A549 (cell line): Measurements from ENCODE around the gene LBR. TPM values are rescaled to one million over a fixed set of nuclear protein-coding genes. Genes with fewer than 3 reads are reported as not detected.

Experiments
- ATAC-seq, 2 experiments: fragments of 200-7000 bp in 1 of 2; fragments of >200 bp in 1 of 2; cut with Nextera tagmentation in 1 of 2; cut with Tn5 transposase in 1 of 2; 3 replicates each; pipeline versions ENCODE4 v1.8.0 to v1.9.1; 2018 to 2020; ENCODE audit warnings: mild to moderate bottlenecking in 1 of 2, moderate library complexity in 1 of 2
- CTCF ChIA-PET: fragments of 300-600 bp; sonication (Branson Sonifier 250); formaldehyde crosslinking; extraction: SDS; loops from one replicate; lab custom pipeline; 2021; ENCODE audit warnings: antibody characterized with exemption, inconsistent platforms; lab: Yijun Ruan, JAX
- POLR2A ChIA-PET: fragments of 350-600 bp; formaldehyde crosslinking; extraction: SDS; loops from one replicate; lab custom pipeline; 2021; ENCODE audit warnings: antibody characterized with exemption, inconsistent platforms; lab: Yijun Ruan, JAX
- DNase-seq, 2 experiments: peaks; one replicate each; pipeline versions ENCODE4 v3.0.0 to v3.0.0-alpha.2; 2011 to 2016; ENCODE audit warnings: low read depth in 1 of 2, low spot score in 1 of 2
- FAIRE-seq: peaks from 2 replicates; lab custom pipeline; 2011; peaks lifted over from hg19 to GRCh38; lab: Jason Lieb, UNC
- H3K27ac ChIP-seq, 2 experiments: fragments of >200 bp; sonication (Bioruptor Twin); formaldehyde crosslinking; 3 replicates each; pipeline ENCODE4 v1.5.1; 2016 to 2017
- H3K4me1 ChIP-seq: fragments of >200 bp; sonication (Bioruptor Twin); formaldehyde crosslinking; 3 replicates; pipeline ENCODE4 v1.6.1; 2016
- H3K4me2 ChIP-seq: fragments of >200 bp; sonication (Bioruptor Twin); formaldehyde crosslinking; 3 replicates; pipeline ENCODE4 v1.6.1; 2016
- H3K4me3 ChIP-seq: fragments of >200 bp; sonication (Bioruptor Twin); formaldehyde crosslinking; 3 replicates; pipeline ENCODE4 v1.5.1; 2016
- H3K9me3 ChIP-seq: fragments of >200 bp; sonication (Bioruptor Twin); formaldehyde crosslinking; 3 replicates; pipeline ENCODE4 v1.6.1; 2016
- BHLHE40 ChIP-seq: IDR thresholded peaks from 2 replicates; pipeline ENCODE4 v1.6.1; 2012; ENCODE audit warnings: low read depth, low read length, inconsistent platforms
- CHD2 ChIP-seq: fragments of 150-350 bp; IDR thresholded peaks from 2 replicates; pipeline ENCODE4 v1.6.1; 2014; ENCODE audit warnings: low read length; ENCODE audit not compliant: partially characterized antibody
- FOXS1 ChIP-seq: fragments of 250-450 bp; sonication (Bioruptor Pico); IDR thresholded peaks from 2 replicates; pipeline ENCODE4 v1.5.0; 2020; ENCODE audit warnings: mild to moderate bottlenecking, moderate library complexity
- GATA3 ChIP-seq: IDR thresholded peaks from 2 replicates; pipeline ENCODE4 v1.6.1; 2012; ENCODE audit warnings: borderline replicate concordance
- HDAC2 ChIP-seq: fragments of 200-600 bp; sonication (generic); IDR thresholded peaks from 2 replicates; pipeline ENCODE4 v1.6.1; 2016
- HEYL ChIP-seq: fragments of 250-450 bp; sonication (Bioruptor Pico); IDR thresholded peaks from 2 replicates; pipeline ENCODE4 v1.8.0; 2021; ENCODE audit warnings: mild to moderate bottlenecking, moderate library complexity
- HOXB13 ChIP-seq: fragments of 250-450 bp; sonication (Bioruptor Pico); IDR thresholded peaks from 2 replicates; pipeline ENCODE4 v1.5.0; 2020; ENCODE audit warnings: low read depth, mild to moderate bottlenecking, moderate library complexity
- HOXB5 ChIP-seq: fragments of 250-450 bp; sonication (Bioruptor Pico); IDR thresholded peaks from 2 replicates; pipeline ENCODE4 v1.5.0; 2020; ENCODE audit warnings: mild to moderate bottlenecking, moderate library complexity
- JUN ChIP-seq, 2 experiments: fragments of >200 bp; sonication (Bioruptor Twin); formaldehyde crosslinking; IDR thresholded peaks; 2 replicates in 1 of 2; 3 replicates in 1 of 2; pipeline ENCODE4 v1.6.1; 2016 to 2017
- KDM1A ChIP-seq: fragments of 200-600 bp; sonication (generic); IDR thresholded peaks from 2 replicates; pipeline ENCODE4 v1.6.1; 2016; ENCODE audit warnings: low read depth, mild to moderate bottlenecking
- KDM5A ChIP-seq: fragments of 200-600 bp; sonication (generic); IDR thresholded peaks from 2 replicates; pipeline ENCODE4 v1.6.1; 2016; ENCODE audit warnings: antibody characterized with exemption, mild to moderate bottlenecking
- MAFK ChIP-seq: fragments of 450-650 bp; IDR thresholded peaks from 2 replicates; pipeline ENCODE4 v1.6.1; 2014; ENCODE audit not compliant: partially characterized antibody
- MAZ ChIP-seq: fragments of 150-350 bp; IDR thresholded peaks from 2 replicates; pipeline ENCODE4 v1.6.1; 2014; ENCODE audit warnings: antibody characterized with exemption, low read depth, low read length, borderline replicate concordance
- MYC ChIP-seq: IDR thresholded peaks from 2 replicates; pipeline ENCODE4 v1.6.1; 2012; ENCODE audit warnings: mild to moderate bottlenecking, inconsistent platforms, low read length, improper control_type of control experiment, borderline replicate concordance
- NFE2L2 ChIP-seq: fragments of 150-350 bp; conservative IDR thresholded peaks from 2 replicates; pipeline ENCODE4 v1.6.1; 2014; ENCODE audit warnings: low read length
- NPAS2 ChIP-seq: fragments of 250-450 bp; sonication (Bioruptor Pico); IDR thresholded peaks from 2 replicates; pipeline ENCODE4 v1.8.0; 2022; ENCODE audit warnings: mild to moderate bottlenecking, moderate library complexity, borderline replicate concordance
- POLR2AphosphoS2 ChIP-seq: conservative IDR thresholded peaks from 2 replicates; pipeline ENCODE4 v1.6.1; 2012; ENCODE audit warnings: low read length, improper control_type of control experiment, inconsistent platforms
- RAD21 ChIP-seq, 2 experiments: fragments of >200 bp in 1 of 2; sonication (Bioruptor Twin) in 1 of 2; formaldehyde crosslinking in 1 of 2; IDR thresholded peaks in 1 of 2; conservative IDR thresholded peaks in 1 of 2; 2 replicates in 1 of 2; 3 replicates in 1 of 2; pipeline ENCODE4 v1.6.1; 2012 to 2018; ENCODE audit warnings: inconsistent platforms in 1 of 2
- ZFP36 ChIP-seq: fragments of 450-650 bp; IDR thresholded peaks from 2 replicates; pipeline ENCODE4 v1.6.1; 2014; ENCODE audit warnings: borderline replicate concordance; ENCODE audit not compliant: partially characterized antibody
- WGBS: methylation state at CpG from one replicate; pipeline ENCODE4 v1.1.6; 2017; ENCODE audit errors: missing lambda C conversion rate; 5-methylcytosine and 5-hydroxymethylcytosine counted together
- polyA plus RNA-seq, 4 experiments: library from polyadenylated mRNA; depleted of rRNA in 3 of 4; stranded (reverse); fragments of >200 nt; fragmentation: RNase III in 1 of 4; extraction: RNeasy Plus Mini Kit Qiagen cat#74134 plus additional on column Dnase treatment in 1 of 4; gene quantifications; 2 replicates in 3 of 4; 3 replicates in 1 of 4; pipeline ENCODE4 v1.2.3, GENCODE V29; 2011 to 2017
- TF ChIP-seq, protein P1 (sequence below): fragments of >200 bp; sonication (Bioruptor Twin); formaldehyde crosslinking; IDR thresholded peaks from 2 replicates; pipeline ENCODE4 v1.6.1; 2016
- TF ChIP-seq, protein P2 (sequence below): fragments of 200-600 bp; sonication (generic); IDR thresholded peaks from 2 replicates; pipeline ENCODE4 v1.6.1; 2016; ENCODE audit warnings: antibody characterized with exemption, mild to moderate bottlenecking, moderate library complexity
- TF ChIP-seq, protein P3 (sequence below): IDR thresholded peaks from 2 replicates; pipeline ENCODE4 v1.6.1; 2012
- TF ChIP-seq, protein P4 (sequence below): fragments of >200 bp; sonication (Bioruptor Twin); formaldehyde crosslinking; IDR thresholded peaks from 3 replicates; pipeline ENCODE4 v1.5.1; 2016
- TF ChIP-seq, protein P5 (sequence below): fragments of >200 bp; sonication (Bioruptor Twin); formaldehyde crosslinking; IDR thresholded peaks from 3 replicates; pipeline ENCODE4 v1.6.1; 2016
- TF ChIP-seq, protein P6 (sequence below): fragments of 450-650 bp; IDR thresholded peaks from 2 replicates; pipeline ENCODE4 v1.6.1; 2014; ENCODE audit warnings: antibody characterized with exemption

Gene LBR
- polyA plus RNA-seq, 2 of the 4 experiments (the other 2 are of a cell fraction) = 40.8 to 68.7 TPM

DNA sequence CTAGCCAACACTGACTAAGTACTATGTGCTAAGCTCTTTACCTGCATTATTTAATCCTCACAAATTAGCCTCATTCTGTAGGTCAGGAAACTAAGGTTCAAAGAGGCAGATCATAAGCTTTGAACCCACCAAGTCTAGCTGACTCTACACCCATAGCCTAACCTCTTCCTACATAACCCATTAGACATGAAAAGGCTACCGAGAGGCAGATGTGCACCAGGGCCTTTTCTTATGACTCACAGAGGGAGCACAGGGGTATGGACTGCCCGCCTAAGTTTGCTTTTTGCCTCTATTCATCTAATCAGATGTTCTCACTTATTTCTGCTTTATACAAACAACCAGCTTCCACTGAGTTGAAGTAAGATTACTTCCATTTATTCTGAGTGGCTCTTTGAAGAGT, 31.5 kb downstream of the LBR start:
- no peak for FAIRE-seq
- POLR2A ChIA-PET = no interaction called here
- Histone ChIP-seq H3K9me3 (no peaks in the 10 kb centered on the region), H3K27ac (no peak overlapping the region), H3K4me3 (no peak overlapping the region), H3K4me1 (no peaks in the 10 kb centered on the region), H3K4me2 (no peak overlapping the region)
- DNase-seq = no peak
- no peak for TF ChIP-seq POLR2AphosphoS2
- TF ChIP-seq FOXS1 (CRISPR knock-in tag) = no peak
- TF ChIP-seq, protein P1, sequence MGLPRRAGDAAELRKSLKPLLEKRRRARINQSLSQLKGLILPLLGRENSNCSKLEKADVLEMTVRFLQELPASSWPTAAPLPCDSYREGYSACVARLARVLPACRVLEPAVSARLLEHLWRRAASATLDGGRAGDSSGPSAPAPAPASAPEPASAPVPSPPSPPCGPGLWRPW = no peak
- TF ChIP-seq, protein P2, sequence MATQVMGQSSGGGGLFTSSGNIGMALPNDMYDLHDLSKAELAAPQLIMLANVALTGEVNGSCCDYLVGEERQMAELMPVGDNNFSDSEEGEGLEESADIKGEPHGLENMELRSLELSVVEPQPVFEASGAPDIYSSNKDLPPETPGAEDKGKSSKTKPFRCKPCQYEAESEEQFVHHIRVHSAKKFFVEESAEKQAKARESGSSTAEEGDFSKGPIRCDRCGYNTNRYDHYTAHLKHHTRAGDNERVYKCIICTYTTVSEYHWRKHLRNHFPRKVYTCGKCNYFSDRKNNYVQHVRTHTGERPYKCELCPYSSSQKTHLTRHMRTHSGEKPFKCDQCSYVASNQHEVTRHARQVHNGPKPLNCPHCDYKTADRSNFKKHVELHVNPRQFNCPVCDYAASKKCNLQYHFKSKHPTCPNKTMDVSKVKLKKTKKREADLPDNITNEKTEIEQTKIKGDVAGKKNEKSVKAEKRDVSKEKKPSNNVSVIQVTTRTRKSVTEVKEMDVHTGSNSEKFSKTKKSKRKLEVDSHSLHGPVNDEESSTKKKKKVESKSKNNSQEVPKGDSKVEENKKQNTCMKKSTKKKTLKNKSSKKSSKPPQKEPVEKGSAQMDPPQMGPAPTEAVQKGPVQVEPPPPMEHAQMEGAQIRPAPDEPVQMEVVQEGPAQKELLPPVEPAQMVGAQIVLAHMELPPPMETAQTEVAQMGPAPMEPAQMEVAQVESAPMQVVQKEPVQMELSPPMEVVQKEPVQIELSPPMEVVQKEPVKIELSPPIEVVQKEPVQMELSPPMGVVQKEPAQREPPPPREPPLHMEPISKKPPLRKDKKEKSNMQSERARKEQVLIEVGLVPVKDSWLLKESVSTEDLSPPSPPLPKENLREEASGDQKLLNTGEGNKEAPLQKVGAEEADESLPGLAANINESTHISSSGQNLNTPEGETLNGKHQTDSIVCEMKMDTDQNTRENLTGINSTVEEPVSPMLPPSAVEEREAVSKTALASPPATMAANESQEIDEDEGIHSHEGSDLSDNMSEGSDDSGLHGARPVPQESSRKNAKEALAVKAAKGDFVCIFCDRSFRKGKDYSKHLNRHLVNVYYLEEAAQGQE = no peak
- no peak for TF ChIP-seq HEYL (CRISPR knock-in tag)
- TF ChIP-seq, protein P3, sequence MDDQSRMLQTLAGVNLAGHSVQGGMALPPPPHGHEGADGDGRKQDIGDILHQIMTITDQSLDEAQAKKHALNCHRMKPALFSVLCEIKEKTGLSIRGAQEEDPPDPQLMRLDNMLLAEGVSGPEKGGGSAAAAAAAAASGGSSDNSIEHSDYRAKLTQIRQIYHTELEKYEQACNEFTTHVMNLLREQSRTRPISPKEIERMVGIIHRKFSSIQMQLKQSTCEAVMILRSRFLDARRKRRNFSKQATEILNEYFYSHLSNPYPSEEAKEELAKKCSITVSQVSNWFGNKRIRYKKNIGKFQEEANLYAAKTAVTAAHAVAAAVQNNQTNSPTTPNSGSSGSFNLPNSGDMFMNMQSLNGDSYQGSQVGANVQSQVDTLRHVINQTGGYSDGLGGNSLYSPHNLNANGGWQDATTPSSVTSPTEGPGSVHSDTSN = no peak
- no peak for TF ChIP-seq MAFK
- TF ChIP-seq KDM5A = no peak
- TF ChIP-seq MYC = no peak
- TF ChIP-seq GATA3 = no peak
- TF ChIP-seq ZFP36 = no peak
- TF ChIP-seq JUN (IDR thresholded peaks at IDR 0.05) = no peak
- TF ChIP-seq BHLHE40 = no peak
- TF ChIP-seq HOXB13 (CRISPR knock-in tag) = no peak
- no peak for TF ChIP-seq NPAS2 (CRISPR knock-in tag)
- TF ChIP-seq HOXB5 (CRISPR knock-in tag) = no peak
- TF ChIP-seq HDAC2 = no peak
- no peak for TF ChIP-seq KDM1A
- TF ChIP-seq CHD2 = no peak
- no peak for TF ChIP-seq MAZ
- CTCF ChIA-PET = interaction anchor here (0.7 to 1.1 kb wide), 2 partner anchors 20 to 76 kb away, joined by 3 read pairs; no protein-coding TSS in a partner anchor
- no peak for ATAC-seq
- 91% methylated on average over 2 of the region's 2 CpGs for WGBS

DNA sequence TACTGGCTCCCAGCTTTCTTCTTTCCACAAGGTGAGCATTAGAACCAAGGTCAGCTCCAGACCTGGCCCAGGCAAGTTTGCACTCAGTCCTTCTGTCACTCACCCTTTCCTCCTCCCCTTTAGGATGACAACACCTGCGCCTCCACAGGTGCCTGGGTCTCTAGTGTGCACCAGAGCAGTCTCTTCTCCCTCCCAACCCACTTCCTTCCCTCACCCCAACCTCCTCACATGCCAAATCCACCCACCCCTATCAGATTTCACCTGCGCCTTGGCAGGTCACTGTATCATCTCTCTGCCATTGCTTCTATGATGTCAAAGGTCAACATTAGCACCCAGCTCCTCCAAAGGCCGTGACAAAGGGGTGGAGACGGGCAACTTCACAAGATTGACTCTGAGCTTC, 38.0 kb downstream of the LBR start:
- no peak for FAIRE-seq
- Histone ChIP-seq H3K4me3 (no peak overlapping the region), H3K27ac (no peak overlapping the region), H3K4me1 (no peaks in the 10 kb centered on the region), H3K9me3 (no peaks in the 10 kb centered on the region), H3K4me2 (no peak overlapping the region)
- no peak for DNase-seq
- CTCF ChIA-PET = interaction anchor here (1.0 to 1.5 kb wide), 2 partner anchors 38 to 85 kb away, joined by 3 to 4 read pairs; partner anchors contain the start of gene LBR
- no peak for ATAC-seq
- 74% methylated on average over 4 of the region's 4 CpGs for WGBS
- POLR2A ChIA-PET = no interaction called here
- TF ChIP-seq CHD2 (no peak), NFE2L2 (no peak), RAD21 (conservative IDR thresholded peaks at IDR 0.05 in 1 of 2, IDR thresholded peaks at IDR 0.05 in 1 of 2) (no peak), KDM1A (no peak), GATA3 (no peak)
- TF ChIP-seq, protein P4, sequence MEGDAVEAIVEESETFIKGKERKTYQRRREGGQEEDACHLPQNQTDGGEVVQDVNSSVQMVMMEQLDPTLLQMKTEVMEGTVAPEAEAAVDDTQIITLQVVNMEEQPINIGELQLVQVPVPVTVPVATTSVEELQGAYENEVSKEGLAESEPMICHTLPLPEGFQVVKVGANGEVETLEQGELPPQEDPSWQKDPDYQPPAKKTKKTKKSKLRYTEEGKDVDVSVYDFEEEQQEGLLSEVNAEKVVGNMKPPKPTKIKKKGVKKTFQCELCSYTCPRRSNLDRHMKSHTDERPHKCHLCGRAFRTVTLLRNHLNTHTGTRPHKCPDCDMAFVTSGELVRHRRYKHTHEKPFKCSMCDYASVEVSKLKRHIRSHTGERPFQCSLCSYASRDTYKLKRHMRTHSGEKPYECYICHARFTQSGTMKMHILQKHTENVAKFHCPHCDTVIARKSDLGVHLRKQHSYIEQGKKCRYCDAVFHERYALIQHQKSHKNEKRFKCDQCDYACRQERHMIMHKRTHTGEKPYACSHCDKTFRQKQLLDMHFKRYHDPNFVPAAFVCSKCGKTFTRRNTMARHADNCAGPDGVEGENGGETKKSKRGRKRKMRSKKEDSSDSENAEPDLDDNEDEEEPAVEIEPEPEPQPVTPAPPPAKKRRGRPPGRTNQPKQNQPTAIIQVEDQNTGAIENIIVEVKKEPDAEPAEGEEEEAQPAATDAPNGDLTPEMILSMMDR = no peak
- TF ChIP-seq, protein P3 = no peak
- TF ChIP-seq, protein P5, sequence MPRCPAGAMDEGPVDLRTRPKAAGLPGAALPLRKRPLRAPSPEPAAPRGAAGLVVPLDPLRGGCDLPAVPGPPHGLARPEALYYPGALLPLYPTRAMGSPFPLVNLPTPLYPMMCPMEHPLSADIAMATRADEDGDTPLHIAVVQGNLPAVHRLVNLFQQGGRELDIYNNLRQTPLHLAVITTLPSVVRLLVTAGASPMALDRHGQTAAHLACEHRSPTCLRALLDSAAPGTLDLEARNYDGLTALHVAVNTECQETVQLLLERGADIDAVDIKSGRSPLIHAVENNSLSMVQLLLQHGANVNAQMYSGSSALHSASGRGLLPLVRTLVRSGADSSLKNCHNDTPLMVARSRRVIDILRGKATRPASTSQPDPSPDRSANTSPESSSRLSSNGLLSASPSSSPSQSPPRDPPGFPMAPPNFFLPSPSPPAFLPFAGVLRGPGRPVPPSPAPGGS = no peak
- TF ChIP-seq, protein P6, sequence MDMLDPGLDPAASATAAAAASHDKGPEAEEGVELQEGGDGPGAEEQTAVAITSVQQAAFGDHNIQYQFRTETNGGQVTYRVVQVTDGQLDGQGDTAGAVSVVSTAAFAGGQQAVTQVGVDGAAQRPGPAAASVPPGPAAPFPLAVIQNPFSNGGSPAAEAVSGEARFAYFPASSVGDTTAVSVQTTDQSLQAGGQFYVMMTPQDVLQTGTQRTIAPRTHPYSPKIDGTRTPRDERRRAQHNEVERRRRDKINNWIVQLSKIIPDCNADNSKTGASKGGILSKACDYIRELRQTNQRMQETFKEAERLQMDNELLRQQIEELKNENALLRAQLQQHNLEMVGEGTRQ = no peak
